Measurements from ENCODE around the gene SEC14L1.
"Not testable (repeated sequence)": the region's sequence is repeated elsewhere in the genome, so short reads cannot be mapped to it uniquely, and the experiment has no call there.

DNA sequence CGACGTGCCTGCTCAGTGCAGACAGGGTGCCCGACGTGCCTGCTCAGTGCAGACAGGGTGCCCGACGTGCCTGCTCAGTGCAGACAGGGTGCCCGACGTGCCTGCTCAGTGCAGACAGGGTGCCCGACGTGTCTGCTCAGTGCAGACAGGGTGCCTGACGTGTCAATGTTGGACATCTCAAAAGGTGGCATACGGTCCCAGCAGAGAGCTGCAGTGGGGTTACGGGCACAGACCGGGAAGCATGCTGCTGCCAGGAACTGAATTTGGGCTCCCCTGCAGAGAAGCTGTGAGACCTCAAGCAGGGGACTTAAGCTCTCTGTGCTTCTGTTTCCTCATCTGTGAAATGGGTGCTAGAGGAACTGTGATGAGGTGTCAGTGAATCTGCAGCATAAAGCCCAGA, 115.2 kb downstream of the SEC14L1 start:
- TF ChIP-seq, protein P1, sequence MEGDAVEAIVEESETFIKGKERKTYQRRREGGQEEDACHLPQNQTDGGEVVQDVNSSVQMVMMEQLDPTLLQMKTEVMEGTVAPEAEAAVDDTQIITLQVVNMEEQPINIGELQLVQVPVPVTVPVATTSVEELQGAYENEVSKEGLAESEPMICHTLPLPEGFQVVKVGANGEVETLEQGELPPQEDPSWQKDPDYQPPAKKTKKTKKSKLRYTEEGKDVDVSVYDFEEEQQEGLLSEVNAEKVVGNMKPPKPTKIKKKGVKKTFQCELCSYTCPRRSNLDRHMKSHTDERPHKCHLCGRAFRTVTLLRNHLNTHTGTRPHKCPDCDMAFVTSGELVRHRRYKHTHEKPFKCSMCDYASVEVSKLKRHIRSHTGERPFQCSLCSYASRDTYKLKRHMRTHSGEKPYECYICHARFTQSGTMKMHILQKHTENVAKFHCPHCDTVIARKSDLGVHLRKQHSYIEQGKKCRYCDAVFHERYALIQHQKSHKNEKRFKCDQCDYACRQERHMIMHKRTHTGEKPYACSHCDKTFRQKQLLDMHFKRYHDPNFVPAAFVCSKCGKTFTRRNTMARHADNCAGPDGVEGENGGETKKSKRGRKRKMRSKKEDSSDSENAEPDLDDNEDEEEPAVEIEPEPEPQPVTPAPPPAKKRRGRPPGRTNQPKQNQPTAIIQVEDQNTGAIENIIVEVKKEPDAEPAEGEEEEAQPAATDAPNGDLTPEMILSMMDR (conservative IDR thresholded peaks at IDR 0.05; ENCODE audit: low read depth, low read length), result not testable (repeated sequence)
- TF ChIP-seq EZH2 (IDR thresholded peaks at IDR 0.05; ENCODE audit: borderline replicate concordance, low read depth, low read length, poor library complexity, severe bottlenecking), result not testable (repeated sequence)

Data from A673 (cell line).